HG03521 (cell line): ENCODE data around the gene CUL9.

Source experiments
- ATAC-seq: cut with Tn5 transposase; IDR thresholded peaks from one replicate; pipeline ENCODE4 v1.9.1; 2021; ENCODE audit warnings: mild to moderate bottlenecking, moderate library complexity; ENCODE audit not compliant: unreplicated experiment

Gene CUL9

GRCh38 chr6:43269273-43270007, 87.4 kb downstream of the CUL9 start:
- no peak for ATAC-seq

GRCh38 chr6:43271103-43271815, 89.3 kb downstream of the CUL9 start:
- ATAC-seq, result no peak

- no peak for ATAC-seq
These were observed 89.9 kb downstream of the CUL9 start for GRCh38 chr6:43271944-43272343.

GRCh38 chr6:43273707-43274106, 91.7 kb downstream of the CUL9 start:
- ATAC-seq, result no peak
